Endodermal cell (in vitro differentiated cells): ENCODE data around the gene DAPK2. TPM values are rescaled to one million over a fixed set of nuclear protein-coding genes. Genes with fewer than 3 reads are reported as not detected.
"Not testable (repeated sequence)": the region's sequence is repeated elsewhere in the genome, so short reads cannot be mapped to it uniquely, and the experiment has no call there.

Experiments
- DNase-seq: peaks from one replicate; pipeline ENCODE4 v3.0.0-alpha.2; 2017
- H3K27ac ChIP-seq: 2 replicates; pipeline ENCODE4 v1.5.1; 2013; ENCODE audit warnings: mild to moderate bottlenecking, low read depth, low read length, moderate library complexity
- H3K27me3 ChIP-seq: 2 replicates; pipeline ENCODE4 v1.6.1; 2013; ENCODE audit warnings: mild to moderate bottlenecking, low read length, moderate library complexity; ENCODE audit not compliant: insufficient read depth, control insufficient read depth, poor library complexity, severe bottlenecking
- H3K36me3 ChIP-seq: 2 replicates; pipeline ENCODE4 v1.7.0; 2013; ENCODE audit warnings: mild to moderate bottlenecking, low read length, moderate library complexity; ENCODE audit not compliant: control insufficient read depth, insufficient read depth
- H3K4me1 ChIP-seq: one replicate; pipeline ENCODE4 v1.7.0; 2013; ENCODE audit warnings: low read length; ENCODE audit not compliant: control insufficient read depth, insufficient read depth
- H3K4me3 ChIP-seq: 2 replicates; pipeline ENCODE4 v1.5.1; 2013; ENCODE audit warnings: mild to moderate bottlenecking, low read length, moderate library complexity
- H3K9ac ChIP-seq: 2 replicates; pipeline ENCODE4 v1.6.1; 2013; ENCODE audit warnings: mild to moderate bottlenecking, low read length, moderate library complexity; ENCODE audit not compliant: poor library complexity, severe bottlenecking; ENCODE audit errors: extremely low read depth
- H3K9me3 ChIP-seq: 2 replicates; pipeline ENCODE4 v1.6.1; 2013; ENCODE audit warnings: mild to moderate bottlenecking, low read length, moderate library complexity; ENCODE audit not compliant: control insufficient read depth
- H3K27ac Mint-ChIP-seq: 2 replicates; pipeline ENCODE4 v1.8.0; 2020; ENCODE audit warnings: mixed read lengths
- H3K27me3 Mint-ChIP-seq: 2 replicates; pipeline ENCODE4 v1.8.0; 2021; ENCODE audit warnings: mild to moderate bottlenecking, mixed read lengths; ENCODE audit not compliant: insufficient read depth
- H3K36me3 Mint-ChIP-seq: 2 replicates; pipeline ENCODE4 v1.8.0; 2020; ENCODE audit warnings: low read depth, mixed read lengths
- H3K4me1 Mint-ChIP-seq: 2 replicates; pipeline ENCODE4 v1.8.0; 2020; ENCODE audit warnings: mixed read lengths
- H3K4me3 Mint-ChIP-seq: 2 replicates; pipeline ENCODE4 v1.8.0; 2020; ENCODE audit warnings: mild to moderate bottlenecking, moderate library complexity, mixed read lengths
- H3K9me3 Mint-ChIP-seq: 2 replicates; pipeline ENCODE4 v1.8.0; 2020; ENCODE audit warnings: mild to moderate bottlenecking, mixed read lengths
- WGBS, 2 experiments: methylation state at CpG; one replicate each; pipeline versions ENCODE4 v1.1.5 to v1.1.7; 2013; ENCODE audit warnings: missing lambda C conversion rate in 2 of 2, mixed read lengths in 1 of 2; ENCODE audit not compliant: insufficient coverage in 1 of 2, insufficient read length in 1 of 2; 5-methylcytosine and 5-hydroxymethylcytosine counted together
- total RNA-seq, 2 donors: library from RNA; stranded (reverse); fragmentation: NEBNext Ultra II Directional in 1 of 2; extraction: Animal tissue kit (Norgen Biotek cat#: 25700) in 1 of 2; gene quantifications; 2 replicates in 1 of 2; 3 replicates in 1 of 2; pipeline ENCODE4 v1.2.1, GENCODE V29; 2021
- TF ChIP-seq, protein P1 (sequence below): fragments of 200-600 bp; sonication (generic); conservative IDR thresholded peaks from 2 replicates; pipeline ENCODE4 v1.5.0; 2021; ENCODE audit warnings: antibody characterized with exemption, mild to moderate bottlenecking

Gene DAPK2
- total RNA-seq, 2 donors from 2014 or later = 2.4 to 2.6 TPM

DNA sequence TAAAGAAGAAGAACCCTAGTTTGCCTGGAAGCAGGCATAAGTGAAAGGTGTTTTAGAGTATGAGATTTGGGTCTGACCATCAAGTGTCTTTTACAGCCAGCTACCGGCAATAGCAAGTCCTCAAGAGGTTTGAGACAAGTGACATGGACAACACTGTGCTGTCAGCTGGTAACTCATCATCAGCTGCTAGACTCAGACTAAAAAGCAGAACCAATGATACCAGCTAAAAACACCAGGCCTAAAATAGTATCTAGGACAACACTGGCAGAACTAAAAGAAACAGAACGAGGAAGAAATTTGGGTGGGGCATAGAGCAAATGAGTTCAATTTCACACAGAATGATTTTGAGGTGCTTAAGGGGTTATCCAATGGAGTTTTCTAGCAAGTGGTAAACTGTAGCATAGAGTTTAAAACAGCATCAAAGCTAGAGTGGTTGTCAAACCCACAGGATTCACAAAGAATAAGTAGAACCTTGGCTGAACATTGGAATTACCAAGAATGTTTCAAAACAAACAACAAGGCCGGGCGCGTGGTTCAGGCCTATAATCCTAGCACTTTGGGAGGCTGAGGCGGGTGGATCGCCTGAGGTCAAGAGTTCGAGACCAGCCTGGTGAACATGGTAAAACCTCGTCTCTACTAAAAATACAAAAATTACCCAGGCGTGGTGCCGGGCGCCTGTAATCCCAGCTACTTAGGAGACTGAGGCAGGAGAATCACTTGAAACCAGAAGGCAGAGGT, 43.4 kb upstream of the DAPK2 start:
- Histone ChIP-seq H3K27ac (no peak overlapping the region), H3K4me1 (no peaks in the 10 kb centered on the region), H3K9me3 (peaks cover 10% of the 10 kb centered on the region), H3K27me3 (no peaks in the 10 kb centered on the region), H3K9ac (no peak overlapping the region), H3K36me3 (peaks cover 22% of the 10 kb centered on the region), H3K4me3 (no peak overlapping the region)
- Mint-ChIP-seq H3K27me3 (peaks cover 2% of the 10 kb centered on the region), H3K36me3 (peaks cover 34% of the 10 kb centered on the region), H3K9me3 (peaks cover 4% of the 10 kb centered on the region), H3K27ac (no peak overlapping the region), H3K4me1 (peaks cover 10% of the 10 kb centered on the region), H3K4me3 (no peak overlapping the region)
- WGBS, 2 experiments = 91 to 93% methylated on average over 11 to 12 of the region's 12 CpGs
- TF ChIP-seq, protein P1, sequence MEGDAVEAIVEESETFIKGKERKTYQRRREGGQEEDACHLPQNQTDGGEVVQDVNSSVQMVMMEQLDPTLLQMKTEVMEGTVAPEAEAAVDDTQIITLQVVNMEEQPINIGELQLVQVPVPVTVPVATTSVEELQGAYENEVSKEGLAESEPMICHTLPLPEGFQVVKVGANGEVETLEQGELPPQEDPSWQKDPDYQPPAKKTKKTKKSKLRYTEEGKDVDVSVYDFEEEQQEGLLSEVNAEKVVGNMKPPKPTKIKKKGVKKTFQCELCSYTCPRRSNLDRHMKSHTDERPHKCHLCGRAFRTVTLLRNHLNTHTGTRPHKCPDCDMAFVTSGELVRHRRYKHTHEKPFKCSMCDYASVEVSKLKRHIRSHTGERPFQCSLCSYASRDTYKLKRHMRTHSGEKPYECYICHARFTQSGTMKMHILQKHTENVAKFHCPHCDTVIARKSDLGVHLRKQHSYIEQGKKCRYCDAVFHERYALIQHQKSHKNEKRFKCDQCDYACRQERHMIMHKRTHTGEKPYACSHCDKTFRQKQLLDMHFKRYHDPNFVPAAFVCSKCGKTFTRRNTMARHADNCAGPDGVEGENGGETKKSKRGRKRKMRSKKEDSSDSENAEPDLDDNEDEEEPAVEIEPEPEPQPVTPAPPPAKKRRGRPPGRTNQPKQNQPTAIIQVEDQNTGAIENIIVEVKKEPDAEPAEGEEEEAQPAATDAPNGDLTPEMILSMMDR = no peak
- DNase-seq = no peak

DNA sequence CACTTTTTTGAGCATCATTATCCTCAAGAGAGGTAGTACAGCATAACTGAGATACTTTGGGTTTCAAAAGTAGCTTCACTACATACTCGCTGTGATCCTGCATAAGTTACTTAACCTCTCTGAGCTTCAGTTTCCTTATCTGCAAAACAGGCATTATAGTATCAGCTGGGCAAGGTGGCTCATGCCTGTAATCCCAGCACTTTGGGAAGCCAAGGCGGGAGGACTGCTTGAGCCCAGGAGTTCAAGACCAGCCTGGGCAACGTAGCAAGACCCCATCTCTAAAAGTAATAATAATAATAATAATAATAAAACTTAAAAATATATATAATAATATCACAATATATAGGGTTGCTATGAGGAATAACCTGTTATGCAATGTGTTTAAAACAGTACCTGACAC, 36.5 kb upstream of the DAPK2 start:
- H3K4me1 Mint-ChIP-seq = no peaks in the 10 kb centered on the region
- no peak overlapping the region for H3K4me3 ChIP-seq
- 91 to 98% methylated on average over 1 to 2 of the region's 3 CpGs for WGBS, 2 experiments

DNA sequence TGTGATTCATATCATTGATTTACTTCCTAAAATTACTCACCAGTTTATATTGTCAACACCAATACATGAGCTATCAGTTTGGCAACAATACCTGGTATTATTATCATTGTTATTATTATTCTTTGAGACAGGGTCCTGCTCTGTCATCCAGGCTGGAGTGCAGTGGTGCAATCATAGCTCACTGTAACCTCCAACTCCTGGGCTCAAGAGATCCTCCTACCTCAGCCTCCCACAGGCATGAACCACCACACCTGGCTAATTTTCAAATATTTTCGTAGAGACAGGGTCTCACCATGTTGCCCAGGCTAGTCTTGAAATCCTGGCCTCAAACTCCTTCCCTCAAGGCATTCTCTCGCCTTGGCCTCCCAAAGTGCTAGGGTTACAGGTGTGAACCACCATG, 27.2 kb upstream of the DAPK2 start:
- peaks cover 19% of the 10 kb centered on the region for H3K36me3 Mint-ChIP-seq
- not testable (repeated sequence) for DNase-seq, H3K27ac ChIP-seq, H3K9me3 Mint-ChIP-seq, H3K27ac Mint-ChIP-seq, H3K4me3 Mint-ChIP-seq, H3K4me1 Mint-ChIP-seq, H3K9me3 ChIP-seq, H3K9ac ChIP-seq, H3K27me3 Mint-ChIP-seq, H3K27me3 ChIP-seq, H3K4me3 ChIP-seq, H3K4me1 ChIP-seq
- peaks cover 42% of the 10 kb centered on the region for H3K36me3 ChIP-seq
- WGBS, 2 experiments = 82% methylated on average over 2 of the region's 2 CpGs; no CpG with 5 or more reads in 1 of the 2 experiments

More for the DNA sequence above, 36.5 kb upstream of the DAPK2 start:
- Histone ChIP-seq H3K36me3 (peaks cover 33% of the 10 kb centered on the region), H3K27ac (no peak overlapping the region), H3K9ac (no peak overlapping the region), H3K9me3 (peaks cover 4% of the 10 kb centered on the region), H3K4me1 (no peaks in the 10 kb centered on the region), H3K27me3 (no peaks in the 10 kb centered on the region)
- Mint-ChIP-seq H3K27ac (no peak overlapping the region), H3K9me3 (peaks cover under 1% of the 10 kb centered on the region), H3K27me3 (no peaks in the 10 kb centered on the region), H3K36me3 (peaks cover 31% of the 10 kb centered on the region), H3K4me3 (no peak overlapping the region)
- TF ChIP-seq, protein P1 = no peak
- no peak for DNase-seq
